ENCODE data around the gene ROCK2.

DNA sequence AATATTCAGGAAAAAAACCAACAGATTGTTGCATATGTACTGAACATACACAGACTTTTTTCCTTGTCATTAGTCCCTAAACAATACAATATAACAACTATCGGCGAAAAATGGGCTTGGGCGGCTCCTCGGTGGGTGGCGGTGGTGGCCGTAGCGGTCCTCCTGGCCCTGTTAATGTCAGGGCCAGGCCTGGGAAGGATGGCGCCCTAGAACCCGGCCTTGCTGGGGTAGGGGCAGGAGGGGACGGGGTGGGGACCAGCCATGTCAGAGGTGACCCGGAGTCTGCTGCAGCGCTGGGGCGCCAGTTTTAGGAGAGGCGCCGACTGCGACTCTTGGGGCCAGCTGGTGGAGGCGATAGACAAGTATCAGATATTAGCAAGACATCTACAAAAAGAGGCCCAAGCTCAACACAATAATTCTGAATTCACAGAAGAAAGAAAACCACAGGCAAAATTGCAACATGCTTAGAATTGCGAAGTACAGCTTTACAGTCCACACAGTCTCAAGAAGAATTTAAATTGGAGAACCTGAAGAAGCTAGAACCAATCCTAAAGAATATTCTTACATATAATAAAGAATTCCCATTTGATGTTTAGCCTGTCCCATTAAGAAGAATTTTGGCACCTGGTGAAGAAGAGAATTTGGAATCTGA is 36.5 kb downstream of the ROCK2 start:
- TF ChIP-seq POLR2AphosphoS5 (IDR thresholded peaks at IDR 0.05; ENCODE audit: low read depth, low read length), result no peak
- TF ChIP-seq, protein P1, sequence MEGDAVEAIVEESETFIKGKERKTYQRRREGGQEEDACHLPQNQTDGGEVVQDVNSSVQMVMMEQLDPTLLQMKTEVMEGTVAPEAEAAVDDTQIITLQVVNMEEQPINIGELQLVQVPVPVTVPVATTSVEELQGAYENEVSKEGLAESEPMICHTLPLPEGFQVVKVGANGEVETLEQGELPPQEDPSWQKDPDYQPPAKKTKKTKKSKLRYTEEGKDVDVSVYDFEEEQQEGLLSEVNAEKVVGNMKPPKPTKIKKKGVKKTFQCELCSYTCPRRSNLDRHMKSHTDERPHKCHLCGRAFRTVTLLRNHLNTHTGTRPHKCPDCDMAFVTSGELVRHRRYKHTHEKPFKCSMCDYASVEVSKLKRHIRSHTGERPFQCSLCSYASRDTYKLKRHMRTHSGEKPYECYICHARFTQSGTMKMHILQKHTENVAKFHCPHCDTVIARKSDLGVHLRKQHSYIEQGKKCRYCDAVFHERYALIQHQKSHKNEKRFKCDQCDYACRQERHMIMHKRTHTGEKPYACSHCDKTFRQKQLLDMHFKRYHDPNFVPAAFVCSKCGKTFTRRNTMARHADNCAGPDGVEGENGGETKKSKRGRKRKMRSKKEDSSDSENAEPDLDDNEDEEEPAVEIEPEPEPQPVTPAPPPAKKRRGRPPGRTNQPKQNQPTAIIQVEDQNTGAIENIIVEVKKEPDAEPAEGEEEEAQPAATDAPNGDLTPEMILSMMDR (IDR thresholded peaks at IDR 0.05), result no peak
- no peak for TF ChIP-seq ELF1 (IDR thresholded peaks at IDR 0.05)
- no peak for TF ChIP-seq RCOR1 (IDR thresholded peaks at IDR 0.05; ENCODE audit: low read length)
- TF ChIP-seq PBX3 (IDR thresholded peaks at IDR 0.05), result no peak
- TF ChIP-seq JUND (IDR thresholded peaks at IDR 0.05), result no peak
- no peak for TF ChIP-seq TCF12 (IDR thresholded peaks at IDR 0.05)

All from SK-N-SH (cell line).